ENCODE measurements around the gene PCDH9. TPM values are rescaled to one million over a fixed set of nuclear protein-coding genes. Genes with fewer than 3 reads are reported as not detected.

PCDH9 gene
- polyA plus RNA-seq, 4 donors: 0.27 to 1.1 (median 0.72) TPM; not detected in 1

GRCh38 chr13:66716538-66716937 is 513.6 kb downstream of the PCDH9 start:
- no peaks in the 10 kb centered on the region for H3K4me1 ChIP-seq (ENCODE audit: control insufficient read depth in 3 of 3, insufficient read depth in 2 of 3, low read depth in 1 of 3, low read length in 2 of 3)
- no peak overlapping the region for H3K4me3 ChIP-seq (ENCODE audit: low read depth in 1 of 3, low read length in 3 of 3)
- no peak for DNase-seq
- H3K36me3 ChIP-seq (ENCODE audit: control insufficient read depth in 3 of 3, insufficient read depth in 2 of 3, low read depth in 1 of 3, low read length in 3 of 3): no peaks in the 10 kb centered on the region
- no peak overlapping the region for H3K27ac ChIP-seq (ENCODE audit: low read depth in 1 of 3, low read length in 2 of 3)
- H3K27me3 ChIP-seq (ENCODE audit: control insufficient read depth in 3 of 3, insufficient read depth in 3 of 3, low read length in 3 of 3): no peaks in the 10 kb centered on the region
- no peaks in the 10 kb centered on the region for H3K9me3 ChIP-seq (ENCODE audit: control insufficient read depth in 2 of 2, insufficient read depth in 1 of 2, low read depth in 1 of 2, low read length in 1 of 2)
- no peak for FAIRE-seq

GRCh38 chr13:66714795-66715194 is 515.3 kb downstream of the PCDH9 start:
- H3K27me3 ChIP-seq (ENCODE audit: control insufficient read depth in 3 of 3, insufficient read depth in 3 of 3, low read length in 3 of 3): no peaks in the 10 kb centered on the region
- H3K9me3 ChIP-seq (ENCODE audit: control insufficient read depth in 2 of 2, insufficient read depth in 1 of 2, low read depth in 1 of 2, low read length in 1 of 2): no peaks in the 10 kb centered on the region
- no peaks in the 10 kb centered on the region for H3K4me1 ChIP-seq (ENCODE audit: control insufficient read depth in 3 of 3, insufficient read depth in 2 of 3, low read depth in 1 of 3, low read length in 2 of 3)
- H3K36me3 ChIP-seq (ENCODE audit: control insufficient read depth in 3 of 3, insufficient read depth in 2 of 3, low read depth in 1 of 3, low read length in 3 of 3): no peaks in the 10 kb centered on the region
- no peak overlapping the region for H3K27ac ChIP-seq (ENCODE audit: low read depth in 1 of 3, low read length in 2 of 3)
- DNase-seq (no peak), FAIRE-seq (no peak)
- H3K4me3 ChIP-seq (ENCODE audit: low read depth in 1 of 3, low read length in 3 of 3): no peak overlapping the region

- H3K27ac ChIP-seq (ENCODE audit: low read depth in 1 of 3, low read length in 2 of 3): no peak overlapping the region
- FAIRE-seq: peak; percentile 23
- H3K27me3 ChIP-seq (ENCODE audit: control insufficient read depth in 3 of 3, insufficient read depth in 3 of 3, low read length in 3 of 3): no peaks in the 10 kb centered on the region
- H3K9me3 ChIP-seq (ENCODE audit: control insufficient read depth in 2 of 2, insufficient read depth in 1 of 2, low read depth in 1 of 2, low read length in 1 of 2): no peaks in the 10 kb centered on the region
- DNase-seq: no peak
- no peaks in the 10 kb centered on the region for H3K4me1 ChIP-seq (ENCODE audit: control insufficient read depth in 3 of 3, insufficient read depth in 2 of 3, low read depth in 1 of 3, low read length in 2 of 3)
- H3K36me3 ChIP-seq (ENCODE audit: control insufficient read depth in 3 of 3, insufficient read depth in 2 of 3, low read depth in 1 of 3, low read length in 3 of 3): no peaks in the 10 kb centered on the region
- 72 to 82% (median 73%) methylated on average over 2 of the region's 2 CpGs for WGBS, 3 donors
- no peak overlapping the region for H3K4me3 ChIP-seq (ENCODE audit: low read depth in 1 of 3, low read length in 3 of 3)
These were observed 526.0 kb downstream of the PCDH9 start for GRCh38 chr13:66704110-66704509.

GRCh38 chr13:66703597-66703996 is 526.5 kb downstream of the PCDH9 start:
- no peak for FAIRE-seq
- no peaks in the 10 kb centered on the region for H3K9me3 ChIP-seq (ENCODE audit: control insufficient read depth in 2 of 2, insufficient read depth in 1 of 2, low read depth in 1 of 2, low read length in 1 of 2)
- 56 to 83% (median 67%) methylated on average over 3 of the region's 3 CpGs for WGBS, 3 donors
- H3K4me1 ChIP-seq (ENCODE audit: control insufficient read depth in 3 of 3, insufficient read depth in 2 of 3, low read depth in 1 of 3, low read length in 2 of 3): no peaks in the 10 kb centered on the region
- no peaks in the 10 kb centered on the region for H3K27me3 ChIP-seq (ENCODE audit: control insufficient read depth in 3 of 3, insufficient read depth in 3 of 3, low read length in 3 of 3)
- no peak overlapping the region for H3K27ac ChIP-seq (ENCODE audit: low read depth in 1 of 3, low read length in 2 of 3)
- H3K36me3 ChIP-seq (ENCODE audit: control insufficient read depth in 3 of 3, insufficient read depth in 2 of 3, low read depth in 1 of 3, low read length in 3 of 3): no peaks in the 10 kb centered on the region
- DNase-seq: no peak
- no peak overlapping the region for H3K4me3 ChIP-seq (ENCODE audit: low read depth in 1 of 3, low read length in 3 of 3)

GRCh38 chr13:66700117-66700601 is 530.0 kb downstream of the PCDH9 start:
- Histone ChIP-seq H3K27ac (ENCODE audit: low read depth in 1 of 3, low read length in 2 of 3) (no peak overlapping the region), H3K4me3 (ENCODE audit: low read depth in 1 of 3, low read length in 3 of 3) (no peak overlapping the region), H3K36me3 (ENCODE audit: control insufficient read depth in 3 of 3, insufficient read depth in 2 of 3, low read depth in 1 of 3, low read length in 3 of 3) (no peaks in the 10 kb centered on the region), H3K9me3 (ENCODE audit: control insufficient read depth in 2 of 2, insufficient read depth in 1 of 2, low read depth in 1 of 2, low read length in 1 of 2) (no peaks in the 10 kb centered on the region), H3K4me1 (ENCODE audit: control insufficient read depth in 3 of 3, insufficient read depth in 2 of 3, low read depth in 1 of 3, low read length in 2 of 3) (no peaks in the 10 kb centered on the region), H3K27me3 (ENCODE audit: control insufficient read depth in 3 of 3, insufficient read depth in 3 of 3, low read length in 3 of 3) (no peaks in the 10 kb centered on the region)
- WGBS, 3 donors: 68 to 73% (median 69%) methylated on average over 8 of the region's 8 CpGs
- FAIRE-seq (no peak), DNase-seq (no peak)

GRCh38 chr13:66693656-66694055 is 536.5 kb downstream of the PCDH9 start:
- no peak overlapping the region for H3K27ac ChIP-seq (ENCODE audit: low read depth in 1 of 3, low read length in 2 of 3)
- H3K36me3 ChIP-seq (ENCODE audit: control insufficient read depth in 3 of 3, insufficient read depth in 2 of 3, low read depth in 1 of 3, low read length in 3 of 3): no peaks in the 10 kb centered on the region
- H3K27me3 ChIP-seq (ENCODE audit: control insufficient read depth in 3 of 3, insufficient read depth in 3 of 3, low read length in 3 of 3): no peaks in the 10 kb centered on the region
- FAIRE-seq (no peak), DNase-seq (no peak)
- no peak overlapping the region for H3K4me3 ChIP-seq (ENCODE audit: low read depth in 1 of 3, low read length in 3 of 3)
- H3K9me3 ChIP-seq (ENCODE audit: control insufficient read depth in 2 of 2, insufficient read depth in 1 of 2, low read depth in 1 of 2, low read length in 1 of 2): no peaks in the 10 kb centered on the region
- H3K4me1 ChIP-seq (ENCODE audit: control insufficient read depth in 3 of 3, insufficient read depth in 2 of 3, low read depth in 1 of 3, low read length in 2 of 3): no peaks in the 10 kb centered on the region

- no peaks in the 10 kb centered on the region for H3K4me1 ChIP-seq (ENCODE audit: control insufficient read depth in 3 of 3, insufficient read depth in 2 of 3, low read depth in 1 of 3, low read length in 2 of 3)
- no peaks in the 10 kb centered on the region for H3K36me3 ChIP-seq (ENCODE audit: control insufficient read depth in 3 of 3, insufficient read depth in 2 of 3, low read depth in 1 of 3, low read length in 3 of 3)
- no peak for DNase-seq
- no peak overlapping the region for H3K4me3 ChIP-seq (ENCODE audit: low read depth in 1 of 3, low read length in 3 of 3)
- FAIRE-seq: no peak
- WGBS, 3 donors: 48 to 76% (median 62%) methylated on average over 3 of the region's 3 CpGs
- H3K9me3 ChIP-seq (ENCODE audit: control insufficient read depth in 2 of 2, insufficient read depth in 1 of 2, low read depth in 1 of 2, low read length in 1 of 2): no peaks in the 10 kb centered on the region
- no peaks in the 10 kb centered on the region for H3K27me3 ChIP-seq (ENCODE audit: control insufficient read depth in 3 of 3, insufficient read depth in 3 of 3, low read length in 3 of 3)
- H3K27ac ChIP-seq (ENCODE audit: low read depth in 1 of 3, low read length in 2 of 3): no peak overlapping the region
These were observed 539.0 kb downstream of the PCDH9 start for GRCh38 chr13:66691149-66691548.

GRCh38 chr13:66689628-66690027 is 540.5 kb downstream of the PCDH9 start:
- H3K4me1 ChIP-seq (ENCODE audit: control insufficient read depth in 3 of 3, insufficient read depth in 2 of 3, low read depth in 1 of 3, low read length in 2 of 3): no peaks in the 10 kb centered on the region
- no peak for DNase-seq
- H3K27ac ChIP-seq (ENCODE audit: low read depth in 1 of 3, low read length in 2 of 3): no peak overlapping the region
- H3K4me3 ChIP-seq (ENCODE audit: low read depth in 1 of 3, low read length in 3 of 3): no peak overlapping the region
- H3K36me3 ChIP-seq (ENCODE audit: control insufficient read depth in 3 of 3, insufficient read depth in 2 of 3, low read depth in 1 of 3, low read length in 3 of 3): no peaks in the 10 kb centered on the region
- H3K27me3 ChIP-seq (ENCODE audit: control insufficient read depth in 3 of 3, insufficient read depth in 3 of 3, low read length in 3 of 3): no peaks in the 10 kb centered on the region
- peaks cover 0 to 12% of the 10 kb centered on the region in 2 donors for H3K9me3 ChIP-seq (ENCODE audit: control insufficient read depth in 2 of 2, insufficient read depth in 1 of 2, low read depth in 1 of 2, low read length in 1 of 2)
- 23 to 41% (median 37%) methylated on average over 4 of the region's 4 CpGs for WGBS, 3 donors
- no peak for FAIRE-seq

GRCh38 chr13:66689037-66689619 is 541.0 kb downstream of the PCDH9 start:
- FAIRE-seq (no peak), DNase-seq (no peak)
- Histone ChIP-seq H3K27me3 (ENCODE audit: control insufficient read depth in 3 of 3, insufficient read depth in 3 of 3, low read length in 3 of 3) (no peaks in the 10 kb centered on the region), H3K36me3 (ENCODE audit: control insufficient read depth in 3 of 3, insufficient read depth in 2 of 3, low read depth in 1 of 3, low read length in 3 of 3) (no peaks in the 10 kb centered on the region), H3K4me3 (ENCODE audit: low read depth in 1 of 3, low read length in 3 of 3) (no peak overlapping the region), H3K27ac (ENCODE audit: low read depth in 1 of 3, low read length in 2 of 3) (no peak overlapping the region), H3K4me1 (ENCODE audit: control insufficient read depth in 3 of 3, insufficient read depth in 2 of 3, low read depth in 1 of 3, low read length in 2 of 3) (no peaks in the 10 kb centered on the region), H3K9me3 (ENCODE audit: control insufficient read depth in 2 of 2, insufficient read depth in 1 of 2, low read depth in 1 of 2, low read length in 1 of 2) (peaks cover 0 to 12% of the 10 kb centered on the region in 2 donors)
- whole genome bisulfite sequencing, 3 donors: 89 to 93% (median 93%) methylated on average over 4 of the region's 4 CpGs

Data from small intestine (tissue), 7 donors.